ENCODE data around the gene ECE1.

The ECE1 gene

GRCh38 chr1:21289700-21290545 lies at the start of gene ECE1:
TSS of gene ECE1 (minus strand) at chr1:21290463. CDS start at chr1:21290414, 49 bp downstream.
- no peaks in the 10 kb centered on the region for H3K4me1 ChIP-seq (ENCODE audit: control insufficient read depth, insufficient read depth, low read length)
- peak within 1 kb of the TSS; percentile 47 for H3K9ac ChIP-seq (ENCODE audit: low read depth, low read length)
- no peaks in the 10 kb centered on the region for H3K27me3 ChIP-seq (ENCODE audit: control insufficient read depth, insufficient read depth, low read length)
- no peaks in the 10 kb centered on the region for H3K36me3 ChIP-seq (ENCODE audit: control insufficient read depth, insufficient read depth, low read length)
- H3K4me3 ChIP-seq (ENCODE audit: low read depth, low read length) = peak within 1 kb of the TSS; percentile 76
- no peaks in the 10 kb centered on the region for H3K9me3 ChIP-seq (ENCODE audit: control insufficient read depth, insufficient read depth, low read length)

- no peak overlapping the region for H3K4me3 ChIP-seq (ENCODE audit: low read depth, low read length)
- no peaks in the 10 kb centered on the region for H3K36me3 ChIP-seq (ENCODE audit: control insufficient read depth, insufficient read depth, low read length)
- no peaks in the 10 kb centered on the region for H3K9me3 ChIP-seq (ENCODE audit: control insufficient read depth, insufficient read depth, low read length)
- H3K27me3 ChIP-seq (ENCODE audit: control insufficient read depth, insufficient read depth, low read length) = peaks cover 14% of the 10 kb centered on the region
- peaks cover 3% of the 10 kb centered on the region for H3K4me1 ChIP-seq (ENCODE audit: control insufficient read depth, insufficient read depth, low read length)
- H3K9ac ChIP-seq (ENCODE audit: low read depth, low read length) = no peak overlapping the region
Measured at GRCh38 chr1:21339356-21340229, 49.3 kb upstream of the ECE1 start.

GRCh38 chr1:21338573-21339355 lies 48.5 kb upstream of the ECE1 start:
- H3K4me3 ChIP-seq (ENCODE audit: low read depth, low read length) = no peak overlapping the region
- H3K27me3 ChIP-seq (ENCODE audit: control insufficient read depth, insufficient read depth, low read length) = peaks cover 5% of the 10 kb centered on the region
- H3K9me3 ChIP-seq (ENCODE audit: control insufficient read depth, insufficient read depth, low read length) = no peaks in the 10 kb centered on the region
- H3K36me3 ChIP-seq (ENCODE audit: control insufficient read depth, insufficient read depth, low read length) = no peaks in the 10 kb centered on the region
- H3K9ac ChIP-seq (ENCODE audit: low read depth, low read length) = no peak overlapping the region
- peaks cover 3% of the 10 kb centered on the region for H3K4me1 ChIP-seq (ENCODE audit: control insufficient read depth, insufficient read depth, low read length)

GRCh38 chr1:21337928-21338572 lies 47.8 kb upstream of the ECE1 start:
- Histone ChIP-seq H3K27me3 (ENCODE audit: control insufficient read depth, insufficient read depth, low read length) (peaks cover 3% of the 10 kb centered on the region), H3K36me3 (ENCODE audit: control insufficient read depth, insufficient read depth, low read length) (no peaks in the 10 kb centered on the region), H3K9ac (ENCODE audit: low read depth, low read length) (no peak overlapping the region), H3K4me3 (ENCODE audit: low read depth, low read length) (no peak overlapping the region), H3K9me3 (ENCODE audit: control insufficient read depth, insufficient read depth, low read length) (no peaks in the 10 kb centered on the region), H3K4me1 (ENCODE audit: control insufficient read depth, insufficient read depth, low read length) (peaks cover 3% of the 10 kb centered on the region)

GRCh38 chr1:21337454-21337927 lies 47.2 kb upstream of the ECE1 start:
- peaks cover 6% of the 10 kb centered on the region for H3K4me1 ChIP-seq (ENCODE audit: control insufficient read depth, insufficient read depth, low read length)
- no peaks in the 10 kb centered on the region for H3K36me3 ChIP-seq (ENCODE audit: control insufficient read depth, insufficient read depth, low read length)
- peaks cover 3% of the 10 kb centered on the region for H3K27me3 ChIP-seq (ENCODE audit: control insufficient read depth, insufficient read depth, low read length)
- H3K9me3 ChIP-seq (ENCODE audit: control insufficient read depth, insufficient read depth, low read length) = no peaks in the 10 kb centered on the region
- H3K9ac ChIP-seq (ENCODE audit: low read depth, low read length) = no peak overlapping the region
- H3K4me3 ChIP-seq (ENCODE audit: low read depth, low read length) = no peak overlapping the region

GRCh38 chr1:21337010-21337437 lies 46.8 kb upstream of the ECE1 start:
- no peak overlapping the region for H3K4me3 ChIP-seq (ENCODE audit: low read depth, low read length)
- H3K27me3 ChIP-seq (ENCODE audit: control insufficient read depth, insufficient read depth, low read length) = peaks cover 3% of the 10 kb centered on the region
- peaks cover 9% of the 10 kb centered on the region for H3K4me1 ChIP-seq (ENCODE audit: control insufficient read depth, insufficient read depth, low read length)
- no peaks in the 10 kb centered on the region for H3K9me3 ChIP-seq (ENCODE audit: control insufficient read depth, insufficient read depth, low read length)
- H3K9ac ChIP-seq (ENCODE audit: low read depth, low read length) = no peak overlapping the region
- H3K36me3 ChIP-seq (ENCODE audit: control insufficient read depth, insufficient read depth, low read length) = no peaks in the 10 kb centered on the region

- Histone ChIP-seq H3K4me3 (ENCODE audit: low read depth, low read length) (no peak overlapping the region), H3K27me3 (ENCODE audit: control insufficient read depth, insufficient read depth, low read length) (peaks cover 3% of the 10 kb centered on the region), H3K36me3 (ENCODE audit: control insufficient read depth, insufficient read depth, low read length) (no peaks in the 10 kb centered on the region), H3K9me3 (ENCODE audit: control insufficient read depth, insufficient read depth, low read length) (no peaks in the 10 kb centered on the region), H3K4me1 (ENCODE audit: control insufficient read depth, insufficient read depth, low read length) (peaks cover 13% of the 10 kb centered on the region), H3K9ac (ENCODE audit: low read depth, low read length) (no peak overlapping the region)
Measured at GRCh38 chr1:21335750-21336224, 45.5 kb upstream of the ECE1 start.

- Histone ChIP-seq H3K9me3 (ENCODE audit: control insufficient read depth, insufficient read depth, low read length) (no peaks in the 10 kb centered on the region), H3K36me3 (ENCODE audit: control insufficient read depth, insufficient read depth, low read length) (no peaks in the 10 kb centered on the region), H3K4me3 (ENCODE audit: low read depth, low read length) (peak overlapping the region; percentile 45), H3K9ac (ENCODE audit: low read depth, low read length) (peak overlapping the region; percentile 26), H3K4me1 (ENCODE audit: control insufficient read depth, insufficient read depth, low read length) (peaks cover 16% of the 10 kb centered on the region), H3K27me3 (ENCODE audit: control insufficient read depth, insufficient read depth, low read length) (peaks cover 3% of the 10 kb centered on the region)
Measured at GRCh38 chr1:21335088-21335691, 44.9 kb upstream of the ECE1 start.

- H3K27me3 ChIP-seq (ENCODE audit: control insufficient read depth, insufficient read depth, low read length) = peaks cover 3% of the 10 kb centered on the region
- H3K4me3 ChIP-seq (ENCODE audit: low read depth, low read length) = peak overlapping the region; percentile 45
- no peaks in the 10 kb centered on the region for H3K9me3 ChIP-seq (ENCODE audit: control insufficient read depth, insufficient read depth, low read length)
- no peaks in the 10 kb centered on the region for H3K36me3 ChIP-seq (ENCODE audit: control insufficient read depth, insufficient read depth, low read length)
- H3K4me1 ChIP-seq (ENCODE audit: control insufficient read depth, insufficient read depth, low read length) = peaks cover 20% of the 10 kb centered on the region
- H3K9ac ChIP-seq (ENCODE audit: low read depth, low read length) = peak overlapping the region; percentile 26
Measured at GRCh38 chr1:21334214-21335087, 44.2 kb upstream of the ECE1 start.

- H3K36me3 ChIP-seq (ENCODE audit: control insufficient read depth, insufficient read depth, low read length) = no peaks in the 10 kb centered on the region
- no peak overlapping the region for H3K9ac ChIP-seq (ENCODE audit: low read depth, low read length)
- no peaks in the 10 kb centered on the region for H3K9me3 ChIP-seq (ENCODE audit: control insufficient read depth, insufficient read depth, low read length)
- H3K27me3 ChIP-seq (ENCODE audit: control insufficient read depth, insufficient read depth, low read length) = peaks cover 3% of the 10 kb centered on the region
- H3K4me3 ChIP-seq (ENCODE audit: low read depth, low read length) = no peak overlapping the region
- peaks cover 27% of the 10 kb centered on the region for H3K4me1 ChIP-seq (ENCODE audit: control insufficient read depth, insufficient read depth, low read length)
Measured at GRCh38 chr1:21333824-21334213, 43.6 kb upstream of the ECE1 start.

All from iPS-15b (cell line).